ENCODE data around the gene STH. TPM values are rescaled to one million over a fixed set of nuclear protein-coding genes. Genes with fewer than 3 reads are reported as not detected.
"Not testable (repeated sequence)": the region's sequence is repeated elsewhere in the genome, so short reads cannot be mapped to it uniquely, and the experiment has no call there.

Gene STH
- total RNA-seq, 2 donors from 2014 or later, result not detected

GRCh38 chr17:46023366-46023765 lies 24.3 kb downstream of the STH start:
- H3K4me1 Mint-ChIP-seq (ENCODE audit: low read depth), result peaks cover 19% of the 10 kb centered on the region
- DNase-seq; H3K36me3 Mint-ChIP-seq (ENCODE audit: insufficient read depth in 2 of 2); H3K4me3 Mint-ChIP-seq; ATAC-seq (replicated peaks in 1 of 2); H3K27me3 Mint-ChIP-seq (ENCODE audit: low read depth); H3K9me3 Mint-ChIP-seq: not testable (repeated sequence)
- peak overlapping the region; percentile 16 for H3K27ac Mint-ChIP-seq

GRCh38 chr17:46023783-46024388 lies 24.8 kb downstream of the STH start:
- Mint-ChIP-seq H3K36me3 (ENCODE audit: insufficient read depth in 2 of 2) (peaks cover 0 to 1% of the 10 kb centered on the region in 2 donors), H3K4me3 (no peak overlapping the region), H3K27me3 (ENCODE audit: low read depth) (no peaks in the 10 kb centered on the region)

GRCh38 chr17:46024590-46024989 lies 25.5 kb downstream of the STH start:
- ATAC-seq (replicated peaks in 1 of 2) (no peak), DNase-seq (no peak)
- Mint-ChIP-seq H3K9me3 (no peaks in the 10 kb centered on the region), H3K4me3 (no peak overlapping the region), H3K4me1 (ENCODE audit: low read depth) (peaks cover 21% of the 10 kb centered on the region), H3K36me3 (ENCODE audit: insufficient read depth in 2 of 2) (no peaks in the 10 kb centered on the region), H3K27ac (no peak overlapping the region), H3K27me3 (ENCODE audit: low read depth) (no peaks in the 10 kb centered on the region)

More at GRCh38 chr17:46023783-46024388, 24.8 kb downstream of the STH start:
- peaks cover 21% of the 10 kb centered on the region for H3K4me1 Mint-ChIP-seq (ENCODE audit: low read depth)
- no peak for ATAC-seq (replicated peaks in 1 of 2)
- no peak for DNase-seq
- peaks cover 0 to 1% of the 10 kb centered on the region in 2 donors for H3K9me3 Mint-ChIP-seq
- H3K27ac Mint-ChIP-seq, result no peak overlapping the region

GRCh38 chr17:46025060-46025459 lies 26.0 kb downstream of the STH start:
- H3K36me3 Mint-ChIP-seq (ENCODE audit: insufficient read depth in 2 of 2), result no peaks in the 10 kb centered on the region
- H3K27ac Mint-ChIP-seq, result no peak overlapping the region
- no peaks in the 10 kb centered on the region for H3K27me3 Mint-ChIP-seq (ENCODE audit: low read depth)
- ATAC-seq (replicated peaks in 1 of 2) (no peak), DNase-seq (no peak)
- no peaks in the 10 kb centered on the region for H3K9me3 Mint-ChIP-seq
- H3K4me1 Mint-ChIP-seq (ENCODE audit: low read depth), result peaks cover 20% of the 10 kb centered on the region
- no peak overlapping the region for H3K4me3 Mint-ChIP-seq

GRCh38 chr17:46025510-46026165 lies 26.6 kb downstream of the STH start:
- no peaks in the 10 kb centered on the region for H3K9me3 Mint-ChIP-seq
- no peak for DNase-seq
- H3K4me3 Mint-ChIP-seq, result no peak overlapping the region
- H3K4me1 Mint-ChIP-seq (ENCODE audit: low read depth), result peaks cover 14% of the 10 kb centered on the region
- ATAC-seq (replicated peaks in 1 of 2), result no peak
- peak overlapping the region; percentile 8 for H3K27ac Mint-ChIP-seq
- peaks cover 2 to 6% of the 10 kb centered on the region in 2 donors for H3K36me3 Mint-ChIP-seq (ENCODE audit: insufficient read depth in 2 of 2)
- no peaks in the 10 kb centered on the region for H3K27me3 Mint-ChIP-seq (ENCODE audit: low read depth)

GRCh38 chr17:46026166-46027047 lies 27.4 kb downstream of the STH start:
- peak overlapping the region; percentile 8 for H3K27ac Mint-ChIP-seq
- H3K4me1 Mint-ChIP-seq (ENCODE audit: low read depth), result peaks cover 10% of the 10 kb centered on the region
- H3K36me3 Mint-ChIP-seq (ENCODE audit: insufficient read depth in 2 of 2), result peaks cover 2 to 8% of the 10 kb centered on the region in 2 donors
- ATAC-seq (replicated peaks in 1 of 2) (no peak), DNase-seq (no peak)
- no peaks in the 10 kb centered on the region for H3K27me3 Mint-ChIP-seq (ENCODE audit: low read depth)
- no peaks in the 10 kb centered on the region for H3K9me3 Mint-ChIP-seq
- no peak overlapping the region for H3K4me3 Mint-ChIP-seq

- no peak overlapping the region for H3K27ac Mint-ChIP-seq
- DNase-seq, result no peak
- no peak for ATAC-seq (replicated peaks in 1 of 2)
- H3K27me3 Mint-ChIP-seq (ENCODE audit: low read depth), result no peaks in the 10 kb centered on the region
- no peaks in the 10 kb centered on the region for H3K9me3 Mint-ChIP-seq
- H3K4me3 Mint-ChIP-seq, result no peak overlapping the region
- peaks cover 2 to 10% of the 10 kb centered on the region in 2 donors for H3K36me3 Mint-ChIP-seq (ENCODE audit: insufficient read depth in 2 of 2)
- H3K4me1 Mint-ChIP-seq (ENCODE audit: low read depth), result peaks cover 10% of the 10 kb centered on the region
Observed at GRCh38 chr17:46027048-46027975, 28.3 kb downstream of the STH start.

- no peak overlapping the region for H3K4me3 Mint-ChIP-seq
- no peak for ATAC-seq (replicated peaks in 1 of 2)
- no peak for DNase-seq
- no peaks in the 10 kb centered on the region for H3K27me3 Mint-ChIP-seq (ENCODE audit: low read depth)
- H3K4me1 Mint-ChIP-seq (ENCODE audit: low read depth), result peaks cover 10% of the 10 kb centered on the region
- H3K9me3 Mint-ChIP-seq, result no peaks in the 10 kb centered on the region
- peaks cover 4 to 10% of the 10 kb centered on the region in 2 donors for H3K36me3 Mint-ChIP-seq (ENCODE audit: insufficient read depth in 2 of 2)
- H3K27ac Mint-ChIP-seq, result no peak overlapping the region
Observed at GRCh38 chr17:46027976-46028325, 28.9 kb downstream of the STH start.

- Mint-ChIP-seq H3K27ac (no peak overlapping the region), H3K27me3 (ENCODE audit: low read depth) (no peaks in the 10 kb centered on the region), H3K36me3 (ENCODE audit: insufficient read depth in 2 of 2) (peaks cover 7 to 10% of the 10 kb centered on the region in 2 donors), H3K4me3 (no peak overlapping the region), H3K9me3 (no peaks in the 10 kb centered on the region), H3K4me1 (ENCODE audit: low read depth) (peaks cover 10% of the 10 kb centered on the region)
- no peak for DNase-seq
- ATAC-seq (replicated peaks in 1 of 2), result no peak
Observed at GRCh38 chr17:46028374-46028773, 29.3 kb downstream of the STH start.

- Mint-ChIP-seq H3K4me1 (ENCODE audit: low read depth) (peaks cover 10% of the 10 kb centered on the region), H3K4me3 (no peak overlapping the region), H3K27ac (peak overlapping the region; percentile 46), H3K27me3 (ENCODE audit: low read depth) (no peaks in the 10 kb centered on the region), H3K36me3 (ENCODE audit: insufficient read depth in 2 of 2) (peaks cover 7 to 13% of the 10 kb centered on the region in 2 donors), H3K9me3 (no peaks in the 10 kb centered on the region)
- DNase-seq, result no peak
- ATAC-seq (replicated peaks in 1 of 2), result no peak
Observed at GRCh38 chr17:46028981-46029565, 30.0 kb downstream of the STH start.

- ATAC-seq (replicated peaks in 1 of 2) (no peak), DNase-seq (no peak)
- Mint-ChIP-seq H3K4me1 (ENCODE audit: low read depth) (peaks cover 10% of the 10 kb centered on the region), H3K36me3 (ENCODE audit: insufficient read depth in 2 of 2) (peaks cover 7 to 17% of the 10 kb centered on the region in 2 donors), H3K4me3 (no peak overlapping the region), H3K27ac (peak overlapping the region; percentile 46), H3K9me3 (no peaks in the 10 kb centered on the region), H3K27me3 (ENCODE audit: low read depth) (no peaks in the 10 kb centered on the region)
Observed at GRCh38 chr17:46029627-46030026, 30.6 kb downstream of the STH start.

GRCh38 chr17:46030752-46031151 lies 31.7 kb downstream of the STH start:
- Mint-ChIP-seq H3K36me3 (ENCODE audit: insufficient read depth in 2 of 2) (peaks cover 7 to 19% of the 10 kb centered on the region in 2 donors), H3K27ac (no peak overlapping the region), H3K9me3 (no peaks in the 10 kb centered on the region), H3K27me3 (ENCODE audit: low read depth) (no peaks in the 10 kb centered on the region), H3K4me3 (no peak overlapping the region), H3K4me1 (ENCODE audit: low read depth) (peaks cover 16% of the 10 kb centered on the region)
- DNase-seq (no peak), ATAC-seq (replicated peaks in 1 of 2) (no peak)
